IMR-90 (cell line): ENCODE data around the gene NAA60. TPM values are rescaled to one million over a fixed set of nuclear protein-coding genes. Genes with fewer than 3 reads are reported as not detected.
A peak's percentile ranks its signal among the peaks of the same experiment; 100 is the strongest.

Experiments
- ATAC-seq: fragments of 200-7000 bp; cut with Tn5 transposase; 2 replicates; pipeline ENCODE4 v1.9.1; 2020; ENCODE audit warnings: low read depth, mild to moderate bottlenecking, moderate library complexity
- BruUV-seq: library from RNA; stranded (reverse); fragments of 400-500 nt; replicated peaks from 2 replicates; lab custom pipeline; 2021; lab: Mats Ljungman, UMichigan
- CTCF ChIA-PET: fragments of 300-600 bp; formaldehyde crosslinking; extraction: SDS; loops from one replicate; lab custom pipeline; 2021; ENCODE audit warnings: antibody characterized with exemption; lab: Yijun Ruan, JAX
- POLR2A ChIA-PET: fragments of 300-600 bp; sonication (Branson Sonifier 250); formaldehyde crosslinking; loops from one replicate; lab custom pipeline; 2022; ENCODE audit warnings: antibody characterized with exemption; ENCODE audit not compliant: unreplicated experiment; lab: Charles Lee
- DNase-seq: peaks from one replicate; pipeline ENCODE4 v3.0.0; 2013
- H2AFZ ChIP-seq: replicated peaks from 2 replicates; pipeline ENCODE3; 2013; ENCODE audit warnings: low read length, mild to moderate bottlenecking; ENCODE audit not compliant: poor library complexity
- H2AK5ac ChIP-seq: 2 replicates; pipeline ENCODE4 v1.6.1; 2013; ENCODE audit warnings: low read depth, low read length, inconsistent platforms
- H2AK9ac ChIP-seq: replicated peaks from 2 replicates; pipeline ENCODE3; 2013; ENCODE audit warnings: mild to moderate bottlenecking, low read depth, low read length, moderate library complexity; ENCODE audit not compliant: poor library complexity
- H2BK120ac ChIP-seq: 2 replicates; pipeline ENCODE4 v1.6.1; 2013; ENCODE audit warnings: low read depth, low read length, inconsistent platforms
- H2BK15ac ChIP-seq: 3 replicates; pipeline ENCODE4 v1.6.1; 2013; ENCODE audit warnings: low read depth, low read length, inconsistent platforms
- H2BK20ac ChIP-seq: 2 replicates; pipeline ENCODE4 v1.6.1; 2013; ENCODE audit warnings: low read depth, mild to moderate bottlenecking, inconsistent platforms, low read length, moderate library complexity
- H2BK5ac ChIP-seq: 2 replicates; pipeline ENCODE4 v1.6.1; 2013; ENCODE audit warnings: mild to moderate bottlenecking, low read depth, low read length, inconsistent platforms; ENCODE audit not compliant: poor library complexity, severe bottlenecking
- H3K14ac ChIP-seq: replicated peaks from 2 replicates; pipeline ENCODE4 v1.6.1; 2013; ENCODE audit warnings: low read depth, low read length, inconsistent platforms
- H3K18ac ChIP-seq: 2 replicates; pipeline ENCODE4 v1.6.1; 2013; ENCODE audit warnings: low read depth, low read length, control low read depth
- H3K23ac ChIP-seq: 2 replicates; pipeline ENCODE4 v1.6.1; 2013; ENCODE audit warnings: low read depth, low read length, inconsistent platforms
- H3K27ac ChIP-seq: 2 replicates; pipeline ENCODE4 v1.5.1; 2013; ENCODE audit warnings: mild to moderate bottlenecking, control low read depth, low read length; ENCODE audit not compliant: insufficient read depth
- H3K27me3 ChIP-seq: 2 replicates; pipeline ENCODE4 v1.6.1; 2013; ENCODE audit warnings: low read length; ENCODE audit not compliant: control insufficient read depth, insufficient read depth
- H3K36me3 ChIP-seq: 2 replicates; pipeline ENCODE4 v1.6.1; 2013; ENCODE audit warnings: low read length, mixed read lengths; ENCODE audit not compliant: control insufficient read depth, insufficient read depth
- H3K4ac ChIP-seq: 2 replicates; pipeline ENCODE4 v1.6.1; 2013; ENCODE audit warnings: low read depth, low read length, inconsistent platforms
- H3K4me1 ChIP-seq: 2 replicates; pipeline ENCODE4 v1.6.1; 2013; ENCODE audit warnings: low read length, mixed read lengths; ENCODE audit not compliant: control insufficient read depth, insufficient read depth
- H3K4me2 ChIP-seq: 2 replicates; pipeline ENCODE4 v1.6.1; 2013; ENCODE audit warnings: low read depth, mild to moderate bottlenecking, control low read depth, low read length, moderate library complexity
- H3K4me3 ChIP-seq: 2 replicates; pipeline ENCODE4 v1.5.1; 2013; ENCODE audit warnings: low read depth, mild to moderate bottlenecking, control low read depth, low read length, moderate library complexity; ENCODE audit not compliant: insufficient read depth
- H3K56ac ChIP-seq: 2 replicates; pipeline ENCODE4 v1.6.1; 2013; ENCODE audit warnings: low read length, inconsistent platforms; ENCODE audit not compliant: insufficient read depth; ENCODE audit errors: extremely low read depth
- H3K79me1 ChIP-seq, 2 experiments: 2 replicates each; pipeline ENCODE4 v1.6.1; 2013; ENCODE audit warnings: low read length in 2 of 2, inconsistent platforms in 1 of 2, low read depth in 1 of 2
- H3K9ac ChIP-seq: 2 replicates; pipeline ENCODE4 v1.6.1; 2013; ENCODE audit warnings: low read depth, low read length, control low read depth
- H3K9me1 ChIP-seq: 2 replicates; pipeline ENCODE4 v1.6.1; 2013; ENCODE audit warnings: low read length, inconsistent platforms; ENCODE audit not compliant: insufficient read depth
- H3K9me3 ChIP-seq: 2 replicates; pipeline ENCODE4 v1.6.1; 2013; ENCODE audit warnings: low read length; ENCODE audit not compliant: control insufficient read depth, insufficient read depth
- H4K20me1 ChIP-seq: 2 replicates; pipeline ENCODE4 v1.6.1; 2013; ENCODE audit warnings: low read length, inconsistent platforms; ENCODE audit not compliant: insufficient read depth
- H4K5ac ChIP-seq: 2 replicates; pipeline ENCODE4 v1.6.1; 2013; ENCODE audit warnings: mild to moderate bottlenecking, low read depth, low read length, control low read depth
- H4K8ac ChIP-seq, 2 experiments: 2 replicates each; pipeline ENCODE4 v1.6.1; 2013; ENCODE audit warnings: low read depth in 2 of 2, low read length in 2 of 2, control low read depth in 1 of 2, inconsistent platforms in 1 of 2
- H4K91ac ChIP-seq: 2 replicates; pipeline ENCODE4 v1.6.1; 2013; ENCODE audit warnings: low read depth, low read length, inconsistent platforms; ENCODE audit not compliant: insufficient read depth
- BHLHE40 ChIP-seq: fragments of 150-350 bp; IDR thresholded peaks from 2 replicates; pipeline ENCODE4 v1.6.1; 2016; ENCODE audit warnings: mild to moderate bottlenecking, low read depth, low read length
- CEBPB ChIP-seq: IDR thresholded peaks from 2 replicates; pipeline ENCODE4 v1.6.1; 2012; ENCODE audit warnings: low read depth, low read length, improper control_type of control experiment
- MAFK ChIP-seq: IDR thresholded peaks from 2 replicates; pipeline ENCODE4 v1.6.1; 2012; ENCODE audit warnings: low read depth, low read length, improper control_type of control experiment
- MAZ ChIP-seq: IDR thresholded peaks from 2 replicates; pipeline ENCODE4 v1.6.1; 2012; ENCODE audit warnings: low read depth, mild to moderate bottlenecking, low read length, improper control_type of control experiment, moderate library complexity, borderline replicate concordance
- MXI1 ChIP-seq: IDR thresholded peaks from 2 replicates; pipeline ENCODE4 v1.6.1; 2012; ENCODE audit warnings: low read depth, mild to moderate bottlenecking, low read length, moderate library complexity, borderline replicate concordance
- NFE2L2 ChIP-seq: fragments of 150-350 bp; IDR thresholded peaks from 2 replicates; pipeline ENCODE4 v1.6.1; 2016; ENCODE audit warnings: low read depth, mild to moderate bottlenecking, low read length
- POLR2A ChIP-seq: IDR thresholded peaks from 2 replicates; pipeline ENCODE4 v1.6.1; 2012; ENCODE audit warnings: mild to moderate bottlenecking, low read depth, low read length
- RAD21 ChIP-seq: IDR thresholded peaks from 2 replicates; pipeline ENCODE4 v1.6.1; 2012; ENCODE audit warnings: low read length, improper control_type of control experiment
- RCOR1 ChIP-seq: IDR thresholded peaks from 2 replicates; pipeline ENCODE4 v1.6.1; 2012; ENCODE audit warnings: mild to moderate bottlenecking, low read length, improper control_type of control experiment; ENCODE audit not compliant: insufficient replicate concordance
- RFX5 ChIP-seq: IDR thresholded peaks from 2 replicates; pipeline ENCODE4 v1.8.0; 2012; ENCODE audit warnings: low read depth, mild to moderate bottlenecking, low read length, moderate library complexity
- SMC3 ChIP-seq: fragments of 150-350 bp; IDR thresholded peaks from 2 replicates; pipeline ENCODE4 v1.6.1; 2016; ENCODE audit warnings: low read depth, mild to moderate bottlenecking, antibody characterized with exemption, low read length, moderate library complexity
- USF2 ChIP-seq: fragments of 150-350 bp; IDR thresholded peaks from 2 replicates; pipeline ENCODE4 v1.6.1; 2017; ENCODE audit warnings: mild to moderate bottlenecking, antibody characterized with exemption, low read length, low read depth
- WGBS, 2 experiments: methylation state at CpG; one replicate each; pipeline versions ENCODE4 v1.1.5 to v1.1.7; 2013; ENCODE audit warnings: missing lambda C conversion rate in 2 of 2; ENCODE audit not compliant: insufficient read length in 1 of 2; ENCODE audit errors: extremely low coverage in 2 of 2; 5-methylcytosine and 5-hydroxymethylcytosine counted together
- dilution Hi-C: fragments of 300-500 bp; cut with HindIII; formaldehyde crosslinking; loops from one replicate; pipeline ENCODE4 v1.14.3; 2018; ENCODE audit warnings: low sequenced_read_pairs; ENCODE audit not compliant: unreplicated experiment
- in situ Hi-C: fragments of 300-500 bp; cut with MboI; formaldehyde crosslinking; loops from 3 replicates; pipeline ENCODE4 v1.14.3; 2019; ENCODE audit warnings: low sequenced_read_pairs, inconsistent platforms, mixed read lengths
- intact Hi-C: fragments of 100-400 bp; cut with micrococcal nuclease; formaldehyde crosslinking; loops from 2 replicates; pipeline ENCODE4 v1.10.0; 2022
- polyA plus RNA-seq, 3 experiments: library from polyadenylated mRNA; depleted of rRNA; stranded (reverse); fragments of >200 nt; gene quantifications; 2 replicates each; pipeline ENCODE4 v1.2.3, GENCODE V29; 2012; ENCODE audit warnings: low replicate concordance in 1 of 3
- total RNA-seq: library from RNA; depleted of rRNA; stranded (reverse); fragments of >200 nt; gene quantifications from 2 replicates; pipeline ENCODE4 v1.2.3, GENCODE V29; 2012
- TF ChIP-seq, protein P1 (sequence below): conservative IDR thresholded peaks from 2 replicates; pipeline ENCODE4 v1.5.1; 2012; ENCODE audit warnings: mild to moderate bottlenecking, low read depth, low read length, improper control_type of control experiment

The NAA60 gene
- total and polyA plus RNA-seq, 2 of the 4 experiments (the other 2 are of a cell fraction): 7.5 to 18.0 TPM

- H2AFZ ChIP-seq: peak overlapping the region; percentile 97
- H4K91ac ChIP-seq: peak overlapping the region; percentile 97
- H2BK5ac ChIP-seq: peak overlapping the region; percentile 89
- TF ChIP-seq BHLHE40 (no peak), SMC3 (peak; percentile 38), MXI1 (no peak), CEBPB (peak; percentile 49), POLR2A (peak; percentile 82), NFE2L2 (no peak), USF2 (peak; percentile 97), RAD21 (peak; percentile 45), RCOR1 (no peak), MAZ (peak; percentile 74; the same call in 1 of the 2 replicates), RFX5 (no peak), MAFK (no peak)
- TF ChIP-seq, protein P1, sequence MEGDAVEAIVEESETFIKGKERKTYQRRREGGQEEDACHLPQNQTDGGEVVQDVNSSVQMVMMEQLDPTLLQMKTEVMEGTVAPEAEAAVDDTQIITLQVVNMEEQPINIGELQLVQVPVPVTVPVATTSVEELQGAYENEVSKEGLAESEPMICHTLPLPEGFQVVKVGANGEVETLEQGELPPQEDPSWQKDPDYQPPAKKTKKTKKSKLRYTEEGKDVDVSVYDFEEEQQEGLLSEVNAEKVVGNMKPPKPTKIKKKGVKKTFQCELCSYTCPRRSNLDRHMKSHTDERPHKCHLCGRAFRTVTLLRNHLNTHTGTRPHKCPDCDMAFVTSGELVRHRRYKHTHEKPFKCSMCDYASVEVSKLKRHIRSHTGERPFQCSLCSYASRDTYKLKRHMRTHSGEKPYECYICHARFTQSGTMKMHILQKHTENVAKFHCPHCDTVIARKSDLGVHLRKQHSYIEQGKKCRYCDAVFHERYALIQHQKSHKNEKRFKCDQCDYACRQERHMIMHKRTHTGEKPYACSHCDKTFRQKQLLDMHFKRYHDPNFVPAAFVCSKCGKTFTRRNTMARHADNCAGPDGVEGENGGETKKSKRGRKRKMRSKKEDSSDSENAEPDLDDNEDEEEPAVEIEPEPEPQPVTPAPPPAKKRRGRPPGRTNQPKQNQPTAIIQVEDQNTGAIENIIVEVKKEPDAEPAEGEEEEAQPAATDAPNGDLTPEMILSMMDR: peak; percentile 59
- ChIA-PET CTCF (interaction anchor here (0.6 kb wide), 1 partner anchor 13 kb away, joined by 3 read pairs; no protein-coding TSS in a partner anchor), POLR2A (no interaction called here)
- no peaks in the 10 kb centered on the region for H3K9me3 ChIP-seq
- no peak overlapping the region for H2BK20ac ChIP-seq
- in situ Hi-C loops: no loop called here
- no peaks in the 10 kb centered on the region for H3K36me3 ChIP-seq
- peaks cover 9% of the 10 kb centered on the region for H3K4me1 ChIP-seq
- peak overlapping the region; percentile 20; the same call in 1 of the 2 replicates for H2AK5ac ChIP-seq
- H3K23ac ChIP-seq: peak overlapping the region; percentile 76; the same call in 1 of the 2 replicates
- DNase-seq: peak; percentile 87
- peak; percentile 92 for ATAC-seq
- H3K27me3 ChIP-seq: no peaks in the 10 kb centered on the region
- peak overlapping the region; percentile 86 for H3K4me3 ChIP-seq
- 3% methylated on average over 29 of the region's 83 CpGs; no CpG with 5 or more reads in 1 of the 2 experiments for WGBS, 2 experiments
- H3K9me1 ChIP-seq: peaks cover 26% of the 10 kb centered on the region
- H3K27ac ChIP-seq: peak overlapping the region; percentile 84
- H2BK15ac ChIP-seq: no peak overlapping the region
- H2BK120ac ChIP-seq: peak overlapping the region; percentile 81
- H3K4ac ChIP-seq: peak overlapping the region; percentile 94
- H3K9ac ChIP-seq: peak overlapping the region; percentile 73
- peak overlapping the region; percentile 95 for H3K14ac ChIP-seq
- peak overlapping the region; percentile 81 for H4K5ac ChIP-seq
- peak overlapping the region; percentile 90 for H2AK9ac ChIP-seq
- H3K18ac ChIP-seq: peak overlapping the region; percentile 62; the same call in 1 of the 2 replicates
- H3K4me2 ChIP-seq: peak overlapping the region; percentile 93
- intact Hi-C loops: loop anchor here (2.0 kb wide), 2 partner anchors 43 to 57 kb away; partner anchors contain the start of genes CLUAP1, ZNF174 and ZSCAN32
- no TSS peak for BruUV-seq
- 0 out of 2 replicates have a peak overlapping the region, but pooled peaks have one; percentile 38 for H3K56ac ChIP-seq
- peaks cover 42% of the 10 kb centered on the region for H4K20me1 ChIP-seq
- dilution Hi-C loops: no loop called here
- H3K79me1 ChIP-seq: peaks cover 10 to 53% of the 10 kb centered on the region in 2 experiments; a peak in 3 of 4 replicates
- H4K8ac ChIP-seq: peak overlapping the region; percentile 89 to 97
These were observed 14.2 kb downstream of the NAA60 start for GRCh38 chr16:3457434-3458252.
